NCI-H187 (cell line): ENCODE measurements around the gene SYTL4.
A peak's percentile ranks its signal among the peaks of the same experiment; 100 is the strongest.
"Not testable (repeated sequence)": the region's sequence is repeated elsewhere in the genome, so short reads cannot be mapped to it uniquely, and the experiment has no call there.

Experiments used
- DNase-seq, 2 experiments: peaks; one replicate each; lab custom pipeline; 2025; lab: John Stamatoyannopoulos, UW

The SYTL4 gene

GRCh38 chrX:100731441-100732281, at the start of gene SYTL4:
Gene SYTL4, minus strand, starts transcription at chrX:100732121. Its CDS starts 30,084 bp downstream, at chrX:100702037.
- no peak for DNase-seq

GRCh38 chrX:100769439-100769838, 37.5 kb upstream of the SYTL4 start:
- DNase-seq = not testable (repeated sequence)

GRCh38 chrX:100768679-100769338, 36.9 kb upstream of the SYTL4 start:
- DNase-seq = peak; percentile 40 to 66

GRCh38 chrX:100750883-100751282, 19.0 kb upstream of the SYTL4 start:
- DNase-seq = no peak

GRCh38 chrX:100748108-100748507, 16.2 kb upstream of the SYTL4 start:
- DNase-seq = no peak

- DNase-seq = no peak
Measured at GRCh38 chrX:100747703-100748102, 15.8 kb upstream of the SYTL4 start.

GRCh38 chrX:100747090-100747489, 15.2 kb upstream of the SYTL4 start:
- DNase-seq = no peak

- DNase-seq = no peak
Measured at GRCh38 chrX:100745806-100746537, 14.1 kb upstream of the SYTL4 start.

- no peak for DNase-seq
Measured at GRCh38 chrX:100745205-100745604, 13.3 kb upstream of the SYTL4 start.

GRCh38 chrX:100743009-100743607, 11.2 kb upstream of the SYTL4 start:
- no peak for DNase-seq

GRCh38 chrX:100724006-100724405, 7.9 kb downstream of the SYTL4 start:
- DNase-seq = not testable (repeated sequence)

- DNase-seq = no peak
Measured at GRCh38 chrX:100721328-100721727, 10.6 kb downstream of the SYTL4 start.

GRCh38 chrX:100720301-100720700, 11.6 kb downstream of the SYTL4 start:
- no peak for DNase-seq

- DNase-seq = no peak
Measured at GRCh38 chrX:100719139-100719538, 12.8 kb downstream of the SYTL4 start.

GRCh38 chrX:100717363-100717762, 14.6 kb downstream of the SYTL4 start:
- DNase-seq = peak in 1 of 2 experiments; percentile 1

- no peak for DNase-seq
Measured at GRCh38 chrX:100710816-100711215, 21.1 kb downstream of the SYTL4 start.

- no peak for DNase-seq
Measured at GRCh38 chrX:100704581-100705203, 27.2 kb downstream of the SYTL4 start.

- DNase-seq = no peak
Measured at GRCh38 chrX:100700809-100701208, 31.1 kb downstream of the SYTL4 start.

GRCh38 chrX:100698551-100698950, 33.4 kb downstream of the SYTL4 start:
- DNase-seq = no peak

GRCh38 chrX:100696699-100697351, 35.1 kb downstream of the SYTL4 start:
- no peak for DNase-seq

GRCh38 chrX:100695991-100696390, 35.9 kb downstream of the SYTL4 start:
- DNase-seq = no peak
